A549 treated with CORT108297 at 1 μM for 4 hours (cell line): ENCODE measurements around the gene SCGB1C2. TPM values are rescaled to one million over a fixed set of nuclear protein-coding genes. Genes with fewer than 3 reads are reported as not detected.

Experiments used
- total RNA-seq: library from RNA; stranded (reverse); fragments of 200-300 nt; extraction: Qiagen RNA extraction; gene quantifications from 5 replicates; pipeline ENCODE4 v1.2.3, GENCODE V29; 2022

The SCGB1C2 gene
- not detected in 5 replicates for total RNA-seq

GRCh38 chr17:137166-137807 is at the start of gene SCGB1C2:
TSS of gene SCGB1C2 (plus strand) at chr17:137569. CDS start at chr17:137591, 22 bp downstream.

GRCh38 chr17:181245-182049 is 44.1 kb downstream of the SCGB1C2 start, which contains the start of gene DOC2B:
TSS of gene DOC2B (minus strand) at chr17:181650. CDS start at chr17:181479, 171 bp downstream.

Other genes with a start within 250 kb of the SCGB1C2 start
- gene DOC2B, start 44.1 kb downstream of the SCGB1C2 start, total RNA-seq = 0.77 to 1.8 TPM (median 1.2 TPM) in 5 replicates
- gene RPH3AL, start 215.2 kb downstream of the SCGB1C2 start, total RNA-seq = 24.5 to 31.9 TPM (median 26.6 TPM) in 5 replicates